Activated CD8-positive, alpha-beta memory T cell treated with anti-CD3 and anti-CD28 coated beads for 1 hour (primary cell): ENCODE data around the gene PLOD3.

ENCODE experiments used
- DNase-seq, 2 donors: peaks; one replicate each; pipeline ENCODE4 v3.0.0-alpha.2; 2020; ENCODE audit warnings: low read depth in 1 of 2; ENCODE audit errors: extremely low read depth in 1 of 2

The PLOD3 gene

DNA sequence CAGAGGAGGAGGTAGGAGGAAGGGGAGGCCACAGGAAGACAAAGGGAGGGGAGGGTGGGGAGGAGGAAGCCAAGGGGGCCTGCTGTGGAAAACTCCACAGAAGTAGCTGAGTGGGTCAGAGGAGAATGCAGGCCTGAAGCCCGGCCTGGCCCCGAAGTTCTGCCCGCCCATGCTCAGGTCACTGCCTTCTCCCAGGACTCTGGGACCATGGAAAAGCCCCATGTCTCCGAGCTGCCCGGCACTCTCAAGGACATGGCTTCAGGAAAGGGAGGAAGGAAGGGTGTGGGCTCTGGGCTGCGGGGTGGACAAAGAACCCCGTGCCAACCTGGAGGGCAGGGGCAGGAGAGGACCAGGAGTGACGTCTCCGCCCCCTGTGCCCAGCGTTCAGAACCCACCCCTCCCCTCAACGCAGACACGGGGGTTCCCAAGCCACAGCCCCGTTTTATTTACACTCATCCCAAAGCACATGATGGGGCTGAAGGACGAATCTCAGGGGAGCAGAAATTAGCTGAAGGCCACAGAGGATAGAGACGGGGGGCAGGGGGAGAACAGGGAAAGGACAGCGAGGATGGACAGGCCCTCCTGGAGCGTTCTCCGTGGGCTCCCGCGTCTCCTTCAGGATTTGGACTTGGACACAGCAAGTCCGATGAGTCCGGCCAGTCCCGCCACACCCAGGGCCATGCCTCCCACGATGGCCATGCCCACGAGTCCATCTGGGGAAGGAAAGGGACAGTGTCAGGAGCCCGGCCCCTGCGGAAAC, 22.0 kb upstream of the PLOD3 start:
- DNase-seq = no peak

DNA sequence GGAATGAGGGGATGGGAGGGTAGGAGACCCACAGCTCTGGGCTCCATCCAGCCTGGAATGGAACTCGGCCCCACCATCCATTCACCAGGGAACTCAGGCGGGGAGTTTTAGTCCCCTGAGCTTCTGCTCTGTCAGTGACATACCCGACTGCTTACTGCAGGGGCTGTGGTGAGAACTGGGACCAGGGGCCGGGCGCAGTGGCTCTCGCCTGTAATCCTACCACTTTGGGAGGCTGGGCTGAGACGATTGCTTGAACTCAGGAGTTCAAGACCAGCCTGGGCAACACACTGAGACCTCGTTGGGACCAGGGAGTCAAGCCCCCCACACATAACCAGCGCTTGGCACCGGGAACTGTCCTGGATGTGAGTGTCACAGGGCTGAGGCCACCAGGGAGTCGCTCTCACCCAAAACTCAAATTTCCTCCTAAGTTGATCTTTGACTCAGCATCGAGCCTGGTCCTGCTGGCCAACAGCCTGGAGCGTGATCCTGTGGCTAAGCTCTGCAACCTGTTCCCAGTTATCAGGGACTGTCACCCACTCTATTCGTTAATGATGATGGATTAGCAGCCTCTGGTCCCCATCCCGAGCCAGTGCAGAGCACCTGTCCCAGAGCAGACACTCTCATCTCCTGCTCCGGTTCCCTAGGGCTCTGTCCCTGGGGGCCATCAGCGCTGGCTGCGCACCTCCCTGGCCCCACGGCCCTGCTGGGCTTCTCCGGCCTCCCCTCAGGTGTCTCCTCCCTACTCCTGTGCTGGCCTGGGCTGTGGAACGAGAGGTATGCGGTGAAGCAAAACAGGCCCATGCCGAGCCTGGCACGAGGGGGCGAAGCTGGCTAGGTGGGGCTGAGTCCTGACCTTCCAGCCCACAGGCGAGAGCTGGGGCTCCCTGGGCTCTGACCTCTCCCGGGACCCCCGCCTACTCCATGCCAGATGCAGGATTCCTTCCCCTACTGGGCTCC, 21.1 kb upstream of the PLOD3 start:
- DNase-seq = no peak

GRCh38 chr7:101237206-101238067, 20.1 kb upstream of the PLOD3 start, which contains the start of gene CLDN15:
Gene CLDN15 (minus strand): TSS chr7:101237802. CDS start chr7:101237581, 221 bp downstream.
- no peak for DNase-seq

DNA sequence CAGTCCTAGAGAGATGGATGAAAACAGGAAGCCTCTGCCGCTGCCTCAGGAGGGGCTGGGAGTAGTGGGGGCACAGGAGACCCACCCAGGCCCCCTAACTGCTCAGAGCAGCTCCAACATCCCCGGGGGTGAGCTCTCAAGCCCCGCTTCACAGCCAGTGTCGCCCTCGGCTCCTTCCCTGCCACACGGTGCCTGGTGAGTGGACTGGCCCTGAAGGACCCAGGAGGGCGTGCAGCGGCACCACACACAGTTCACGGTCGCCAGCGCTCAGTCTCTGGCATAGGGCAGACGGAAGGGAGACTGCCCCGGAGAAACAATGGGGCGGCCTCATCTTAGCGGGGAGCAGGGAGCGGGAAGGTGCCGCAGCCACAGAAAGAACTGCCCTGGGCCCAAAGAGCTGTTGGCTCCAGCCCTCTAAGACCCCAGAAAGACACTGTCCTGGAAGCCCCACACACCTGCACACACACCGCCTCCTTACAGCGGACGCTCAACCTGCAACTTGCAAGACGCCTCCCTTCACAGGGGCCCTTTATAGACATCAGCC, 19.0 kb upstream of the PLOD3 start:
- DNase-seq = no peak

DNA sequence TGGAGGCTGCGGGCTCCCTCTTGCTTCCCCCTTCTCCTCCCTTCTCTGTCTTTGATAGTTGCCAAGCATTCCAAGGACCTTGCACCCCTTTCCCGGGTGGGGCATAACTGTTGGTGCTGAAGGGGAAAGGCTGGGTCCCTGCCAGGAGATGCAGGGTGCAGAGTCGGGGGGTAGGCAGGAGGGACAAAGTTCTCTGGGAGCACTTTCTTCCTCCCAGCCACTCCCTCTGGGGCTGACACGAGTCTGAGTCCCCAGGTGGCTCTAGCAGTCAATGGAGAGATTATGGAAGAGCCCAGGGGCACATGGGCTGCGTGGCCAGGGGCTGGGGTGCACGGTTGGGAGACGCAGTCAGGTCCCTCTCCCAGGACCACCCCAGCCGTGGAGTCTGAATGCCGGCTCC, 18.1 kb upstream of the PLOD3 start:
- no peak for DNase-seq

DNA sequence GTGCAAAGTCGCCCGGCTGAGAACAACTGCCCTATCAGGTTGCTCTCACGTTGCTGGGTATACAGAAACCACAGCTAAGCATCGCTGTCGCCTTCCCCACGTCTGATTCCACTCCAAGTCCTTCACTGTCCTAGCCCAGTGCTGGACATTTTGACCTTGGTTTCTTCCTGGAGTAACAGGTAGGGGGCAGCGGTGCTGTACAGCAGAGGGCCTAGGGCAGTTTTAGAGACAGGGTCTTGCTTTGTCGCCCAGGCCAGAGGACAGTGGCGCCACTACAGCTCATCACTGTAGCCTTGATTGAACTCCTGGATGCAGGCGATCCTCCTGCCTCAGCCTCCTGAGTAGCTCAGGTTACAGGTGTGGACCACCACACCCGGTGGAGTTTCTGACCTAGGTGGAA, 17.7 kb upstream of the PLOD3 start:
- DNase-seq = no peak

- no peak for DNase-seq
Observed at GRCh38 chr7:101234636-101235035, 17.3 kb upstream of the PLOD3 start.

- DNase-seq = no peak
Observed at GRCh38 chr7:101233907-101234547, 16.6 kb upstream of the PLOD3 start.

DNA sequence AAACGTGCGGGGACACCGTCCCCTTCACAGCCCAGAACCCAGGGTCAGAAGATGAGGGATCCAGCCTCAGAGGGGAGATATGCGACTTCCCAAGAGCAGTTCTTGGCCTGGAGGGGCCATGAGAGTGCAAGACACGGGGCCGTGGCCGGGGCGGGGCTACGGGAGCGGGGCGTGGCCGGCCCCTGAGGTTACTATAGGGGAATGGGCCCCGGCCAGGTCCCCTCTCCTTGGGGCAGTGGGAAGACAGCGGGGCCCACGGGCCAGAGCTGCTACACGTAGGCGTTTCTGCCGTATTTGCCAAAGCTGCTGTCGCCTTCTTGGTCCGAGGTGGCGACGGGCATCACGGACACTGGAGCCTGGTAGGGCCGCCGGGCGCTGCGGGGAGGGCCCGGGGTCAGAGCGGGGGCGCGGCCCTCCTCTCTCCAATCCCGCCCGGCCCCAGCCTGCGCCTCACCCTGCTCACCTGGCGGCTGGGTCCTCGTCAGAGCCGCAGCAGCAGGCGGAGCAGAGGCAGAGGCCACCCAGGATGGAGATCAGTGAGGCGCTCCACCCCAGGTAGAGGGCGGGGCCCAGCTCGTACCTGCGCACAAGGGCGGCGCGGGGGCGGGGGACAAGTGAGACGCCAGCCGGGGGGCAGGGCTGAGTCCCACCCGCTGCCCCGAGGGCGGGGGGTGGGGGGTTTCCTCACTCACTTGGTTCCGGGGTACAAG, 14.9 kb upstream of the PLOD3 start:
- no peak for DNase-seq

DNA sequence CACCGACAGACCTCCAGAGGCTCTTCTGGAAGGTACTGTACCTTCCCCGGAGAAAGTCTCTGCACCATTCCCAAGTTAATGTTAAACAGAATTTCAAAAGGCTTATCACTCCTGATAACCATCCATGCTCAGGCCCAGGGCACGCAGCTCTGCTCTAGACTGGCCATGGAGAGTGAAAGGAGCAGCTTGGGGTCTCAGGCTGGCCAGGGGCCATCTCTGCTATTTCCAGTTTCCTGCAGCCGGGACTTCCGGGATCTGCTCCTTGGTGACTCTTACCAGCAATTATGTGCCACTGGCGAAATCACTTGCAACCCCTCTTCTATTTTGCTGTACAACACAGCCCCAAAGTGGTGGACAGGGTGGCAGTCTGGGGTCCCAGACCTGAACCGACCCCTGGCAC, 14.3 kb upstream of the PLOD3 start:
- DNase-seq = no peak

- no peak for DNase-seq
Observed at GRCh38 chr7:101226721-101227120, 9.3 kb upstream of the PLOD3 start.

- no peak for DNase-seq
Observed at GRCh38 chr7:101225650-101226049, 8.3 kb upstream of the PLOD3 start.

DNA sequence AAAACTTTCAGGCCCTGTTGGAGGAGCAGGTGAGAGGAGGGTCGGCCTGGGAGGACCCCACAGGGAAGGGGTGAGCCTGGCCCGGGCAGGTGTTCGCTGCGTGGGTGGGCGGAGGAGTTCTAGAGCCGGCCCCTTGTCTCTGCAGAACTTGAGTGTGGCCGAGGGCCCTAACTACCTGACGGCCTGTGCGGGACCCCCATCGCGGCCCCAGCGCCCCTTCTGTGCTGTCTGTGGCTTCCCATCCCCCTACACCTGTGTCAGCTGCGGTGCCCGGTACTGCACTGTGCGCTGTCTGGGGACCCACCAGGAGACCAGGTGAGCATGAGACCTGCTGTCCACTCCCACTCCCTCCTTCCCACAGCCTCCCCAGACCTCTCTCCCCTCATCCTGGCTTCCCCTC, 6.1 kb upstream of the PLOD3 start:
- DNase-seq = no peak

GRCh38 chr7:101222275-101222830, 5.0 kb upstream of the PLOD3 start:
- DNase-seq = no peak

- no peak for DNase-seq
Observed at GRCh38 chr7:101220295-101220694, 2.9 kb upstream of the PLOD3 start.

- no peak for DNase-seq
Observed at GRCh38 chr7:101218236-101219125, 1.1 kb upstream of the PLOD3 start.

DNA sequence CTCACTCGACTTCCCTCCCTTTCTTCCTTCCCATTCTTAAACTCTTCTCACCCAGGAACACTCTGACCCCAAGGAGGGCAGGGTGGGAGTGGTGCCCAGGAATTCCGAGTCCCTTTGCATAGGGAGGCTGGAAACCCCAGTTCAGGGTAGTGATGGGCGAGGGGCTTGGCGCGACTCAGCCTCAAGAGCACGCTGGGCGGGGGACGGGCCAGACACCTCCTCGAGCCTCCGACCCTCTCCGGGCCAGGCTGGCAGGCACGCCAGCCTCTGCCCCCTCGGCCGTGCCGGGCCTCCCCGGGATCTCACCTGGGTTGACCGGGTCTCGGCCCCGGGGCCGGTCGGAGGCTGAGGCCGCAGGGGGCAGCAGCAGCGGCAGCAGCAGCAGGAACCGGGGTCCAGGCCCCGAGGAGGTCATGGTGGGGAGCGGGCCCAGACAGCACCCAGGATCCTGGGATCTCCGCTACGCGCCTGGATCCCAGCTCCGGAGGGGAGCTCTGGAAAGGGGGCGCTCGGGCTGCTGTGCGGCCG, 457 bp downstream of the PLOD3 start:
- no peak for DNase-seq
